Measurements from ENCODE around the gene LYL1.
A peak's percentile ranks its signal among the peaks of the same experiment; 100 is the strongest.
"Not testable (repeated sequence)": the region's sequence is repeated elsewhere in the genome, so short reads cannot be mapped to it uniquely, and the experiment has no call there.

Gene LYL1
- 1.3 to 12.2 reads per million in 2 experiments for total RNA-seq

DNA sequence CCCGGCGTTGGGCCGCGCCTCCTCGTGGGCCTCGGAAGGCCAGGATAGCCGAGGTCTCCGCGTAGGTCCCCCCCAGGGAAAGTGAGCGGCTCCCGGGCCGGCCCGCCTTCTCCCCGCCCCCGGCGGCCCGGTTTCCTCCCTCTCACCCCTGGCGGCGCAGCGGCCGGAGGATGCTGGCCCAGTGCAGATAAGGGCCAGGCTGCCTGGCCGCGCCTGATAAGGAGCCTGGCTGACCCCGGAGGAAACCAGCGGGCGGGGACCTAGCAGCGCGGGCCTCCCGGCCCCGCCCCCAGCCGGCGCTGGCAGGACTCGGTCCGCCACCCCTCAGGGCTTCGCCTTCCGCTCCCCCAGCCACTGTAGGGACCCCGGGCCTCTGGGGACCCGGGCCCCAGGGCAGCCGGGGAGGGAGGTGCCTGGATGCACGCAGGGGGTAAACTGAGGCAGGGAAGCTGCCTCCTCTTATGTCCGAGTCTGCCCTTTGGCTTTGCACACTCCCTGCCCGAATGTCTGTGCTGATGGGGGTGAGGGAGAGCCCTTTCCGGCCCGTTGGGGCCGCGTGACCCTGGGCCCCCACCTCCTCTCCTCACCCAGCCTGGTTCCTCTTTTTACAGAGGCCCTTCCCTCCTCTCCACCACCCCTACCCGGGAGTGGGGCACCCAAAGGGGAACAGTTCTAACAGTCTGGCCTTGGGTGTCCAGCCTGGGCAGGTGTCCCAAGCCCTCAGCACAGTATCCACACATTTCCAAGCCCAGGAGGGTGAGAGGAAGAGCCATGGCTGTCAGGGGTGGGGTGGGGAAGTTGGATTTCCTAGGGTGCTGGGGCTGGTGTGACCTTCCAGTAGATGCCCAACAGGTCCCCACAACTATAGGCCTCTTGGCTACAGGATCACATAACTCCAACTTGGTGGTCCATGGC is at the start of gene LYL1:
TSS of gene LYL1 (minus strand) at position 193 of the 915 bp plus-strand sequence. CDS start 1,687 bp downstream, outside the sequence.
- no peak for DNase-seq (ENCODE audit: low read depth)

DNA sequence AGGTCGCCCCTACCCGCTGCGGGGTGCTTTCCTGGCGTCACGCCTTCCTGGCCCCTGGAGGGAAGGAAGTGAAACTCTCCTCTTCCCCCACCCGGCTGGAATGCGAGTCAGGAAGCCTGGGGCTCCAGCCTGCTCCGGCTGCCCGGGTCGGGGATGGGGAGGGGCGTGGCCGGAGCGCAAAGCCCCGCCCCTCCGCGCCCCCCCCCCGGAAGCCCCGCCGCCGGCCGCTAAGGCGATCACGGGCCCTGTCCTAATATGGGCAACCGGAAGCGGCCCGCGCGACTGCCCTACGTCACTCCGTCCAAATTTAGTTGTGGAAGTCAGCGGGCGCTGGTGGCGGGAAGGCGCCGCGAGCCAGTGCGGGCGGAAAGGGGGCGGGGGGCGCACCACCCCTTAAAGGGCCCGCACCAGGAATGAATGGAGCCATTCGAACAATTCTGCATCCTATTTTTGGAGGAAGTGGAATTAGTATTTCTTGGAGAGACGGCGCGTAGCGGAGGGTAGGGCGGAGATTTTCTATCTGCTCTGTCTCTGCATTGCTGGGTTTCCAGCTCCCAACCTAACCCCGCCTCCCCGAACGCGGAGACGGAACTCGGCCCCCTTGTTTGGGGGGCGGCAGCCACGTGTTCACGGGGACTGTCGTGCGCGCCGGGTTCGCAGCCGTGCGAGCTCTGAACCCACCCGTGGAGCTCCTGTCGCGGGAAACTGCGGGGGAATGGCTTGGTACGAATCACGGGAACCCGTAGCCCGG is 49.1 kb upstream of the LYL1 start:
- DNase-seq (ENCODE audit: low read depth), result peak; percentile 94

DNA sequence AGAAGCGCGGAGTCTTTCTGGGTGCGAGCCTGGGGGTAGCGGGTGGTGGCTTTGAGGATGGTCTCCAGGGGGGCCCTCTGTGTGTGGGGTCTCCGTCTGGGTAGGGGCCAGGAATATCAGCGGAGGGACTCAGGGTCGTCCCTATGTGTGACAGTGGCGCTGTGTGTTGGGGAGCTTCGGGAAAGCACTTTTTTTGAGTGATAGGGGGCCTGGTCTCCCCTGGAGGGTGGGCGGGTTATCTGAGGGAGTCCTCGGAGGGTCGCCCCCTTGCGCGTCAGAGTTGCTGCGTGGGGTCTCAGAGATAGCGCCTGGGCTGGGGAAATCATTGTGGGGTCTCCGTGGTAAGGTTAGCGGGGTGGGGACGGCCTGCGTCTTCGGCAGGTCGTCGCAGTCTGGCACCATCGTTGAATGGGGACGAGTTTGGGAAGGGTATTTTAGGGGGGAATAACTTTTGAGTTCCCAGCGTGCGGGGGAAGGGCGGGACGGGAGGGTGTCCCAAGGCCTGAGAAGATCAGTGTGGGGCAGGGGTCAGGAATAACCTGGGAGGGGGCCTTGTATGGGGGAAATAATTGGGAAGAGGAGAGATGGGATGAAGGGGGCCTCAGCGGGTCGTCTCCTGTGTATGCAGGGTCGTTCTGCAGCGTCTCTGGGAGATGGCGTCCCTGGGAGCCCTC is 48.4 kb upstream of the LYL1 start:
- DNase-seq (ENCODE audit: low read depth), result no peak

DNA sequence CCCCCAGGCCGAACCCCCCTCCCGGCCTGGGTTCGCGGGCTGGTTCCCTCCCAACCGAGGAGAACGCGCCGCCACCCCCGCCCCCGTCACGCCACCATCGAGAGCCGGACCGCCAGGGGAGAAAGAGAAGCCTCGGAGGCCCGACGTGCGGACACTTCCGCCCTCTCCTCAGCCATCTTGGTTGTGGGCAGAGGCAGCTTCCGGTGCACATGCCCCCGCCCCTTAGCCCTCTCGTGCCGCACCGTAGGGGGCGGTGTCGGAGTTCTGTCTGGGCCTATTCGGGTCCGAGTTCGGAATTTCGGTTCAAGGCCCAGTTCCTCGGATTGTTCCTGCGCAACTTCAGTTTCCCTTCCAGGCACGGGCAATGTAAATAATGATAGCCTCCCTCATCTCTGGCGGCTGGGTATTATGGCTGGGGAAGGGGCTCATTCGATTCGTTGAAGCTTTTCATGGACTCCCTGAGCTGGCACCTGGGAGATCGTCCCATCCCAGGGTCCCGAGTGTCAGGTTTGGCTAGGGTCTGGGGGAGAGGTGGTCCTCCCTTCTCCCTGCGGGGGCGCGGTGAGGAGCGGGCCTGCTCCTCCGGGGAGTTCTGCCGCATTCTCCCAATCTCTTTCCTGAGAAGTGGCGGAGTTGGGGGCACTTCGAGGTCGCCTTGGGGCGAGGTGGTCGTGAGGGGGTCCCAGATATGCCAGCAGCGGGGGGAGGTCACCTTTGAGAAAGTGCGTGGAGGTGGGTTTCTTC is 47.7 kb upstream of the LYL1 start, which contains the start of the genes IER2 and STX10:
TSS of gene IER2 (plus strand) at position 225 of the 744 bp plus-strand sequence. CDS start 2,776 bp downstream, outside the sequence.
TSS of gene STX10 (minus strand) at position 189 of the 744 bp plus-strand sequence. CDS start 202 bp downstream, outside the sequence.
- peak; percentile 90 for DNase-seq (ENCODE audit: low read depth)

DNA sequence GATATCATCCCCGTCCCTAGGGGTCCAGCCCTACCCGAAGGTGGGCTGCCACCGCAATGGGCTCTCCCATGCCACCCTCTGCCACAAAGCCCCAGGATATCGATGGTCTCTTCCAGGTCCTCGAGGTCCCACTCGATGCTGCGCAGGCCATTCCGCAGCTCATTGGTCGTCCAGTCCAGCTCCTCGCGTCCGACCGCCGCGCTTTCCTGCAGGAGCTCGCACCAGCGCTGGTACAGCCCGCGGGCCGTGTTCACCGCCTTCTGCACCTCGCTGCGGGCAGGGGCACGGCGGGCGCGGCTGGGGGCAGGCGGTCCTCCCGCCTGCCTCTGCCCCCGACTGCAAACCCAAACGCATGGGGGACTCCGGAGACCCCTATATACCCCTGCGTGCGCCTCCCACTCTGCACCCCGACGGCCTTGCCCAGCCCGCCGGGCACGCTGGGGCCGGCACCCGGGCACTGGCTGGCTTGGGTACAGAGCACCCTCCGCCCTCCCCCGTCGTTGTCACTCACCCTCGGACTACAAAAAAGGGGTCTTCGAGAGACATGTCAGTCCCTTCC is 47.0 kb upstream of the LYL1 start:
- no peak for DNase-seq (ENCODE audit: low read depth)

DNA sequence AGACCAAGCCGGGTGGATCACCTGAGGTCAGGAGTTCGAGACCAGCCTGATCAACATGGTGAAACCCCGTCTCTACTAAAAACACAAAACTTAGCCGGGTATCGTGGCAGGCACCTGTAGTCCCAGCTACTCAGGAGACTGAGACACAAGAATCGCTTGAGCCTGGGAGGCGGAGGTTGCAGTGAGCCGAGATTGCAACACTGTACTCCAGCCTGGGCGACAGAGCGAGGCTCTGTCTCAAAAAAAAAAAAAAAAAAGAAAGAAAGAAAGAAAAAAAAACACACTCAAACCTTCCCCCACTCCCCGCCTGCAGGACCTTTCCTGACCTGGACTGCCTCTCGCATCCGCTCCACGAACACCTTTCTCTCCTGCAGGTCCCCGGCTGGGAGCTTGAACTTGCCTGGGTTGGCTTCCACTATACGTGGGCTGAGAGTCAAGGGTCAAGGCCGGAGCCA is 46.5 kb upstream of the LYL1 start:
- not testable (repeated sequence) for DNase-seq (ENCODE audit: low read depth)

DNA sequence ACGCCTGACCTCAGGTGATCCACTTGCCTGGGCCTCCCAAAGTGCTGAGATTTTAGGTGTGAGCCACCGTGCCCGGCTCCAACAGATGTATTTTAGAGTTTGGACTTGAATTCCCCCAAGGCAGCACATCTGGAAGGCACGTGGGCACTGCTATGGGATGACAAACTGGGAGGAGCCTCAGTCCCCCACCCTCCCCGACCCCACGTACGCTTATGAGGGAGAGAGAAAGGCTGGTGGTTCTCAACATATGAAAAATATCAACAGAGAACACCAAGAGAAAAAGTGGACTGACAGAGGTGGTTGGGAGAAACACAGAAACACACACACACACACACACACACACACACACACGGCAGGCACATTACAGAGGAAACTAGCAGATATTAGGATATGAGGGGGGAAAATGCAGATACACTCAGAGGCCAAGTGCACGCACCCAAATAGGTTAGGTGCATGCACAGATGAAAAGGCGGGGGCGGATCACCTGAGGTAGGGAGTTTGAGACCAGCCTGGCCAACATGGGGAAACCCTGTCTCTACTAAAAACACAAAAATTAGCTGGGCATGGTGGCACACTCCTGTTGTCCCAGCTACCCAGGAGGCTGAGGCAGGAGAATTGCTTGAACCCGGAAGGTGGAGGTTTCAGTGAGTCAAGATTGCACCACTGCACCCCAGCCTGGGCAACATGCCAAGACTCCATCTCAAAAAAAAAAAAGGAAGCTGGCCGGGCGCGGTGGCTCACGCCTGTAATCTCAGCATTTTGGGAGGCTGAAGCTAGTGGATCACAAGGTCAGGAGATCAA is 44.3 kb upstream of the LYL1 start:
- DNase-seq (ENCODE audit: low read depth), result no peak

DNA sequence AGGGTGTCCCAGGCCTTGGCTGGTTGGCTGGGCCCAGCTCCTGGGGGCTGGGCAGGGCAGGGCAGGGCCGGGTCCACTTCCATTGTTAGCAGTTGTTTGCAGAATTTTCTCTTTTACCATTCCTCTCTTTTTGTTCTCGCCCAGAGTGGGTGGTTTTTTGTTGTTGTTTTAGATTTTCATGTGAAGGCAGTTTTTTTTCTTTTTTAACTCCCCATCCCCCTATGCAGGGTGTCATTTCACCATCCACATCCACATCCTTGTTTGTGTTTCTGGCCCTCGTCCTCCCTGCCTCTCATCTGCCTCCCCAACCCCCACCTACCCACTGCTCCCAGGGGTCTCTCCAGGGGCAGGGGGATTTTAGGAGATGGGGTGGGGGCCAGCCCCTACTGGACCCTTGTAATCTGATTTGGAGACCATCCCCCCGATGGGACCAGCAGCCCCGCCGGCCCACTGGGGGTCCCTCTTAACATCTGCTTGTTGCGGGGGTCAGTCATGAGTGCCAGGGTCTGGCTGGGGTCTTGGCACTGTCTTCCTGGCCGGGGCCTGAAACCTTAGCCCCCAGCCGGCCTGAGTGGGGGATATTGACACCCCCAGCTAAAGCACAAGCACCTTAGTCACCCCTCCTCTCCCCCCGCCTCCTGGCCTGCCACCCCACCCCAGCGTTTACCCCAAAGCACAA is 37.1 kb upstream of the LYL1 start:
- DNase-seq (ENCODE audit: low read depth), result no peak

DNA sequence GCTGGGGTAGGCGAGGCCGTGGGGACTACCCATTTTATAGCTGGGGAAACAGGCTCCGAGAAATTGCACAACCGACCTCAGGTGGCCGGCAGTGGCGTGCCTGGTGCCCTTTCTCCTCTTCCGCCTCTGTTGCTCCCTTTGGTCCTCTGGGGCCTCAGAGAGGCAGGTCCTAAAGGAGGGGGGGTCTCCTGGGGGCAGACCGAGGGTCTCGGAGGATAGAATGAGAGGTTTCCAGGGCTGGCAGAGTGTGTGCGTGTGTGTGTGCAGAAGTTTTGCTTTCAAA is 36.2 kb upstream of the LYL1 start:
- no peak for DNase-seq (ENCODE audit: low read depth)

DNA sequence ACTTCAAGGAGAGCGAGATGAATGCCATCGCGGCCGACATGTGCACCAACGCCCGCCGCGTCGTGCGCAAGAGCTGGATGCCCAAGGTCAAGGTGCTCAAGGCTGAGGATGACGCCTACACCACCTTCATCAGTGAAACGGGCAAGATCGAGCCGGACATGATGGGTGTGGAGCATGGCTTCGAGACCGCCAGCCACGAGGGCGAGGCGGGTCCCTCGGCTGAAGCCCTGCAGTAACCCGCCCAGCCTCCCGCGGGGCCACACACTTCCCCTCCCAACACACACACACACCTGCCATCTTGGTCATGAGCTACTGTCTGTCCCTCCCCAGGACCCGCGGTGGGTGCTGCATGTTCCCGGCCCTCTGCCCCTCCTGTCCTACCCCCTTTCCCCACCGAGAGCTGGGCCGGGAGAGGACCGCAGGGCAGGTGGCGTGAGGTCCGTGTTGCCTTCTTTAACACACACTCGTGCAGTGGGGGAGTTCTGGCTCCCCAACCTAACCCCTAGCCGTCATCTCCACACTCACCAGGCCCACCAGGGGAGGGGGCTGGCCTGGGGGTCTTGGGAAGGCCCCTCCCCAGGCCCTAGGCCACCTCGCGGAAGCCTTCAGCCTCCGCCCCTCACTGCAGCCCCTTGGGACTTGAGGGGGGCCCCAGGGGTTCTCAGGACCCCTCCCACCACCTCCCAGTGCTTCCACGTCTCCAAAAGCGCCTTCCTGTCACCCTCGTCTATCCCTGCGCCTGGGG is 35.7 kb upstream of the LYL1 start:
- no peak for DNase-seq (ENCODE audit: low read depth)

DNA sequence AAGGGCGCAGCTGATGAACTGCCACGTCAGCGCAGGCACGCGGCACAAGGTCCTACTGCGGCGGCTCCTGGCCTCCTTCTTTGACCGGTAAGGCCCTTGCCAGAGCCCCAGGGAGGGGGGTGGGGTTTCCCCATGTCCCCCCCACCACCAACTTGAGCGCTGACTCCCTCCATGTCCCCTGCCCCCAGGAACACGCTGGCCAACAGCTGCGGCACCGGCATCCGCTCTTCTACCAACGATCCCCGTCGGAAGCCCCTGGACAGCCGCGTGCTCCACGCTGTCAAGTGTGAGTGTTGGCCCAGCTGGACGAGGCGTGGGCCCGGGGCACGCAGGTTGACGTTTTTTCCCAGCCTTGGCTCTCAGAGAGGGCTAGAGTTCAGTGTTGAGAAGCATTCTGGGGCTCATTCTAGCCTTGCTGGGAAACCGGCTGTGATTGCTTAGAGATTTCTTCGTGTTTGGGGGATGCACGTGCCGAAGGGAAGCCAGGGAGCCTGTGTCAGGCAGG is 34.7 kb upstream of the LYL1 start:
- DNase-seq (ENCODE audit: low read depth), result no peak

DNA sequence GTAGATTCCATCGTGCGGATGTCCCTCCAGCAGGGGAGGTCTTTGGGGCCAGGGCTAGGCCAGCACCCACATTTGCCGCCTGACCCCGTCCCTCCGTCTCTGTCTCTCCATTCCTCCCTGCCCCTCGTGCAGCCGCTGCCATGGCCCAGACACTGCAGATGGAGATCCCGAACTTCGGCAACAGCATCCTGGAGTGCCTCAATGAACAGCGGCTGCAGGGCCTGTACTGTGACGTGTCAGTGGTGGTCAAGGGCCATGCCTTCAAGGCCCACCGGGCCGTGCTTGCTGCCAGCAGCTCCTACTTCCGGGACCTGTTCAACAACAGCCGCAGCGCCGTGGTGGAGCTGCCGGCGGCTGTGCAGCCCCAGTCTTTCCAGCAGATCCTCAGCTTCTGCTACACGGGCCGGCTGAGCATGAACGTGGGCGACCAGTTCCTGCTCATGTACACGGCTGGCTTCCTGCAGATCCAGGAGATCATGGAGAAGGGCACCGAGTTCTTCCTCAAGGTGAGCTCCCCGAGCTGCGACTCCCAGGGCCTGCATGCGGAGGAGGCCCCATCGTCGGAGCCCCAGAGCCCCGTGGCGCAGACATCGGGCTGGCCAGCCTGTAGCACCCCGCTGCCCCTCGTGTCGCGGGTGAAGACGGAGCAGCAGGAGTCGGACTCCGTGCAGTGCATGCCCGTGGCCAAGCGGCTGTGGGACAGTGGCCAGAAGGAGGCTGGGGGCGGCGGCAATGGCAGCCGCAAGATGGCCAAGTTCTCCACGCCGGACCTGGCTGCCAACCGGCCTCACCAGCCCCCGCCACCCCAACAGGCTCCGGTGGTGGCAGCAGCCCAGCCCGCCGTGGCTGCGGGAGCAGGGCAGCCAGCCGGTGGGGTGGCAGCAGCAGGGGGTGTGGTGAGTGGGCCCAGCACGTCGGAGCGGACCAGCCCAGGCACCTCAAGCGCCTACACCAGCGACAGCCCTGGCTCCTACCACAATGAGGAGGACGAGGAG is 32.7 kb upstream of the LYL1 start:
- no peak for DNase-seq (ENCODE audit: low read depth)

DNA sequence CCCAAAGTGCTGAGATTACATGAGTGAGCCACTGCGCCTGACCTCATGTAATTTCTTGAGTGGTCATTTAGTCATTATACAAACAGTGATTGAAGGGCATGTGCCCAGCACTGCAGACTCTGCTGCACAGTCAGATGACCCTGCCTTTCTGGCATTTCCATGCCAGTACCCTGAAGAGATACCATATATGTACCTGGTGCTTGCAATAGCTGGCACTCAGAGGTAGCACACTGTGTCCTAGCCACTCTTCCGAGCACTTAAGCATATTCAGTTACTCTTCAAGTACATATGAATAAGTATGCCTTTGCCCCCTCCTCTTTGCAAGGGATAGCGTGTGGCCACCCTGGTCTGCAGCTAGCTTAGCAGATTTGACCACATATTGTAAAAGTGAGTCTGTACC is 32.0 kb upstream of the LYL1 start:
- no peak for DNase-seq (ENCODE audit: low read depth)

DNA sequence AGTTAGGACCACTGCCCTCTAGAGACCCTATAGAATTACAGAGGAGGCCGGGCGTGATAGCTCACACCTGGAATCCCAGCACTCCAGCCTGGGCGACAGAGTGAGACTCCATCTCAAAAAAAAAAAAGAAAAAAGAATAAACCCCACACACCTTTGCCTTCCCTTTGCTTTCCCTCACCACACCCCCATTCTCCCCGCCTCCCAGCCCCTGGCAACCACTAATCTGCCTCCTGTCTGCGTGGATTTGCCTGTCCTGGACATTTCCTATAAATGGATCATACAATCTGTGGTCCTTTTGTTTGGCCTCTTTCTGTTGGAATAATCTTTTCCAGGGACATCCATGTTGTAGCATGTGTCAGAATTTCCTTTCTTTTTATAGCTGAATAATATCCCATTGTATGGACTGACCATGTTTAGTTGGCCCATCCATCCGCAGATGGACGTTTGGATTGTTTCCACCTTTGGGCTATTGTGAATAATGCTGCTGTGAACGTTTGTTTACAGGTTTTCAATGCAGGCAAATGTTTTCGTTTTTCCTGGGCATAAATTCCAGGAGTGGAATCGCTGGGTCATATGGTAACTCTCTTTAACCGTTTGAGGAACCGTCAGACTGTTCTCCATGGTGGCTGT is 30.7 kb upstream of the LYL1 start:
- no peak for DNase-seq (ENCODE audit: low read depth)

DNA sequence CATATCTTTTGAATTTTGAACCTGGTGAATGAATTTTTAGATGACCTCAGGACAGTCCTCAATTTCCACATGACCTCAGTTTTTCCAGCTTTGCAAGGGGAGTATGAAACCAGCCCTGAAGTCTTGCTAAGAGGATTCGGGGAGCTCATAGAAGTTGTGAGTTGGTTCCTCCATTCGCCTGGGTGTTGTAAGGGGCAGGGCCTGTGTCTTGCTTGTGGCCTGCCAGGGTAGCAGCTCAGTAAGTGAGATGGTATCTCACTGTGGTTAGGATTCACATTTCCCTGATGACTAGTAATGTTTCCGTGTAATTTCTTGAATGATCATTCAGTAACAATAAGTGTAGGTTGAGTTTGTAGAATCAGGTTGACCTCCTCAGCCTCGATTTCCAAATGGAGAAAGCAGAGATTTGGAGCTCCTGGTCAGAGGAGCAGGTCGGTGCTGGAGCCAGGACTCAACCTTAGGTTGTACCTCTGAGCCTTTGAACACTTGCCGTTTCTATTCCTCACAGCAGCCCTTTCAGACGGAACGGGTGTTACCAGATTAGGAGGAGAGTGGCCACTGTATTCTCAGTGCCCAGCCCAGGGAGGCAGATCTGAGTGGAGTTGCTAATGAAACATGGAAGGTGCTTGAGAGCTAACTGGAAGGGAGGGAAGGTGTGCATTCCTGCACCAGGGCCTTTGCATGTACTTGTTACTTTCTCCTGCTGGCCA is 30.0 kb upstream of the LYL1 start:
- DNase-seq (ENCODE audit: low read depth), result no peak

DNA sequence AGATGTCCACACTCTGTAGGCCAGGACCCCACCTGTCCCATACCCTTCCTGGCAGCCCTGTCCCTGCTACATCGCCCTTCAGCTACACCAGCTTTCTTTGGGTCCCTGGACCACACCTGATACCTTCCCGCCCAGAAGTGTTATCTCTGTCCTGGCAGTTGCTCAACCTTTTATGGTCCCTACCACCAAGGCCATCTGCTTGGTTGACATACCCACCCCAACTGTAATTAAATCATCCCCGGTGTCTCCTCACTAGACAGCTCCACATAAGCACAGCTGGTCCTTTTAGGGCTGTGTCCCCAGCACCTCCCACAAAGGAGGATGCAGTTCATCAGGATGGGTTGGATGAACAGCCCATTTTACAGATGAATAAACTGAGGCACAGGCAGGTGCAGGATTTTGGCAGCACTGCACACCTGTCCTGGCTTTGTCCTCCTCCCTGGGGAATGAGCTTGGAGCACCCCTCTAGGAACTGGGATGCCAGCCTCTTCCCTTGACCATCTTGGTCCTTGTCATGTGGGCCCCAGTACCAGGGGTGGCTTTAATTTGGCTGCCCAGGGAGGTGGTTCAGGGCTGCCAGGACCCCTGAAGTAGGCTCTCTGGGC is 28.3 kb upstream of the LYL1 start:
- DNase-seq (ENCODE audit: low read depth), result no peak

Measured in T follicular helper cell (primary cell).